ENCODE results near the gene ARSJ.

ARSJ gene

GRCh38 chr4:113990886-113991285 lies 11.4 kb upstream of the ARSJ start:
- in situ Hi-C loops (cut with MboI; ENCODE audit: low pct_unique_long_range_greater_than_20kb, low sequenced_read_pairs, unreplicated experiment), result no loop called here
- no peak for TF ChIP-seq CTCF (IDR thresholded peaks at IDR 0.05; ENCODE audit: extremely low read depth, insufficient read depth, missing control alignments)
- DNase-seq (ENCODE audit: low spot score), result no peak

GRCh38 chr4:113987382-113987941 lies 8.0 kb upstream of the ARSJ start:
- TF ChIP-seq CTCF (IDR thresholded peaks at IDR 0.05; ENCODE audit: extremely low read depth, insufficient read depth, missing control alignments), result no peak
- in situ Hi-C loops (cut with MboI; ENCODE audit: low pct_unique_long_range_greater_than_20kb, low sequenced_read_pairs, unreplicated experiment), result no loop called here
- DNase-seq (ENCODE audit: low spot score), result no peak

GRCh38 chr4:113982181-113982580 lies 2.7 kb upstream of the ARSJ start:
- in situ Hi-C loops (cut with MboI; ENCODE audit: low pct_unique_long_range_greater_than_20kb, low sequenced_read_pairs, unreplicated experiment), result no loop called here
- no peak for TF ChIP-seq CTCF (IDR thresholded peaks at IDR 0.05; ENCODE audit: extremely low read depth, insufficient read depth, missing control alignments)
- no peak for DNase-seq (ENCODE audit: low spot score)

DNA sequence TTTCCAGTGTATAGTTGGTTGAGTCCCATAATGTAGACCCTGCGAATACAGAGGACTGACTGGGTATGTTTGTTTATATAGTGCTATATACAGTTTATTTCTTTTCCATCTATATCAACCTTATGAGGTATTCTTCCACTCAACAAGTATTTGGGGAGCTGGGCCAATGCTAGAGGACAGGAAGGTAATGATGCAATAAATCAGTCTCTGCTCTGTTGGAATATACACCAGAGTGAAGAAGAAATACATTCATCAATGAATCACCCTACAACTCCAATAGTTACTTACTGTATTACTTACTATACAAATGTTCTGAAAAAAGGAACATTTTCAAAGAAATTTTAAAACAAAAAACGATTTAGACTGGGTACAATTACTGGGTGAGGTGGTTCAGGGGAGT lies 2.1 kb upstream of the ARSJ start:
- no peak for TF ChIP-seq CTCF (IDR thresholded peaks at IDR 0.05; ENCODE audit: extremely low read depth, insufficient read depth, missing control alignments)
- in situ Hi-C loops (cut with MboI; ENCODE audit: low pct_unique_long_range_greater_than_20kb, low sequenced_read_pairs, unreplicated experiment), result no loop called here

DNA sequence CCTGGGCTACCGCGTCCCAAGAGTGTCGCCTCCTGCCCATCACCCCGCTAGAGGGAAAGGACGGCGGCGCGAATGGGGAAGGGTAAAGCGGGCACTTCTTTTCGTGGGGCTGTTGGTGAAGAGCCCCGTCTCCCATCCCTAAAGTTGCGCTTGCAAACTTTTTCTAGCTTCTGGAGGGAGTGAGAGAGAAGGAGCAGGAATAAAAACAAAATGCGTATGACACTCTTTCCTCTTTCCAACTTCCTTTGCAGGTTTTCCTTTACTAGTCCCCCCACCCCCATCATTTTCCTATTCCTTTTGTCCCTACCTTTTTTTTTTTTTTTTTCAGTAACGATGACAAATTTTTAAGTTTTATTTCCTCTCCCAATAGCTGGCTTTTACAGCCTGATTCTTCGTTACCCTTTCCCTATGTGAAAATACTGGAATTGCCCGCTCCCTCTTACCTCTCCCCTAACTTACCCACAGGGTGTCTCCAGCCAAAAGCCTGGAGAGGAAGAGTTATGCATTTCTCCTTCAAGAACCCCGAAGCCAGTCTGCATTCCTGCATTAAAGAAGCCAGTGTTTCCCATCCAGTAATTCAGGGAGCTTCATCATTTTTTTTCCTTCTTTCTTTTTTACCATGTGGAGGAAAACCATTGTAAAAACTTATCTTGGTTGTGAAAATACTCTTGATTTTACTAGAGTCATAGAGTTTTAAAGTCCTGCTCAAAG lies 613 bp upstream of the ARSJ start:
- in situ Hi-C loops (cut with MboI; ENCODE audit: low pct_unique_long_range_greater_than_20kb, low sequenced_read_pairs, unreplicated experiment), result no loop called here
- DNase-seq (ENCODE audit: low spot score), result no peak
- TF ChIP-seq CTCF (IDR thresholded peaks at IDR 0.05; ENCODE audit: extremely low read depth, insufficient read depth, missing control alignments), result no peak

More for the DNA sequence above, 2.1 kb upstream of the ARSJ start:
- DNase-seq (ENCODE audit: low spot score), result no peak

DNA sequence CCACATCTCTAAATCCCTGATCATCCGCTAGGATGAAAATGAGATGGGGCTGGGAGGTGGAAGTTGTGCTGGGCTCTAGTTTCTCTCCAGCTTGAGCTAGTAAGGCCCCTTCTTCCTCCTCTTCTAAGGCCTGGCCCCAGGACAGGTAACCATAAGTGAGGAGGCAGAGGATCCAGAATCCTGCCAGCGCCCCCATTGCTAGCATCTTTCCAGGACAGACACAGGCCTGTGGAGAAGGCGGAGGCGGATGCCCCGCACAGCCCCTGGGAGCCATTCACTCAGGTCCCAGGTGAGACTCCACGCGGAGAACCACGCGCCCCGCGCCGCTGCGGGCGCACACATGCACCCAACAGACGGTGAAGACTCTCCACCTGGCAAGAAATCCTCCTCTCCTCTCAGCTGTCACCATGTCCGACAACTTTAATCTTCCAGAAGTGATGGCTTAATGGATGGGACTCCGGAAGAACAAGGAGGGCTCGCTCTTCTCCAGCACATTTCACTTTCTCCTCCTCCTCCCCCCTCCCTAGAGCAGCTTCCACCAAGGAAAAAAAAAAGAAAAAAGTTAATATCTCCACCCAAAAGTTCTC lies 793 bp downstream of the ARSJ start:
- no peak for DNase-seq (ENCODE audit: low spot score)
- no peak for TF ChIP-seq CTCF (IDR thresholded peaks at IDR 0.05; ENCODE audit: extremely low read depth, insufficient read depth, missing control alignments)
- in situ Hi-C loops (cut with MboI; ENCODE audit: low pct_unique_long_range_greater_than_20kb, low sequenced_read_pairs, unreplicated experiment), result no loop called here
